NCI-H2196 (cell line): Measurements from ENCODE around the gene AP2A1.

ENCODE experiments used
- DNase-seq: peaks from one replicate; lab custom pipeline; 2025; ENCODE audit not compliant: unreplicated experiment; lab: John Stamatoyannopoulos, UW

Gene AP2A1

DNA sequence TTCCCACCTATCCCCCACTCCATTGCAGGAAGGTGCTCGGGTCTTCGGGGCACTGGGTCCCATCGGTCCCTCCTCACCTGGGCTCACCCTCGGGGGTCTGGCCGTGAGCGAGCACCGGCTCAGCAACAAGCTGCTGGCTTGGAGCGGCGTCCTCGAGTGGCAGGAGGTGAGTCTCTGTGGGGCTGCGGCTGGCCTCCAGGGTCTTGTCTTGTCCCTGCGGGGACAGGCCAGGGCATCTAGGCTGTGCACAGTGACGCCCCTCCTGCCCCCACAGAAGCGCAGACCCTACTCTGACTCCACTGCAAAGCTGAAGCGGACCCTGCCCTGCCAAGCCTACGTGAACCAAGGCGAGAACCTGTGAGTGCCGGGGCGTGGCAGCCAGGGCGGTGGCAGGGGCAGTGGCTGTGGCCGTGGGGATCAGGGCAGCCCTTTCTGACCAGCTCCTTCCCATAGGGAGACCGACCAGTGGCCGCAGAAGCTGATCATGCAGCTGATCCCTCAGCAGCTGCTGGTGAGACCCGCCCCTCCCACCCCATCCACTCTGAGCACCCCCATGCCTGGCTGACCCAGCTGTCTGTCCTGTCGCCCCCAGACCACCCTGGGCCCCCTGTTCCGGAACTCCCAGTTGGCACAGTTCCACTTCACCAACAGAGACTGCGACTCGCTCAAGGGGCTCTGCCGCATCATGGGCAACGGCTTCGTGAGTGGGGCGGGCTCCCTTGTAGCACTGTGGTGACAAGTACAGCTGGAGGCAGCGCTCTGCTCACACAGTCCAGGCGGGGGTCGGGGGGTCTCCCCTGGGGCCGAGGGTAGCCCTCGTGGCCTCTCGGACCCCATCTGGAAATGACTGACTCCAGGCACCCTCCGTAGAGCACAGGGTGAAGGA, 87.8 kb downstream of the AP2A1 start:
- DNase-seq, result no peak

DNA sequence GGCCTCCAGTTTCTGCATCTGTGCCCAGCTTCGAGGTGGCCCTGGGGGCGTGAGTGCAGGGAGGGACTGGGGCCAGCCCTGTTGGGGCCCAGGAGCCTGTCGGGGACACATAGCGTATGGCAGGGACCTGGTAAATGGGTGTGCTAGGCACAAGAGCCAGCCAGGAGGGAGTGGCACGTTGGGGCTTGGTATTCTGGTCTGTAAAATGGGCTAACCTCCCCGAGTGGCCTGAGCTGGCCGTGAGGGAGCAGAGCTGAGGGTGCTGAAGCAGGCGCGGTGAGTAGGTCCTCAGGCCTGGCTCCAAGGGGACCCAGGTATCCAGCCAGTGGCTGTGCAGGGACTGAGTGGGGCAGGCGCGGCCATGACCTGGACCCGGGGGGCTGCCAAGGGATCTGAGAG, 88.5 kb downstream of the AP2A1 start:
- no peak for DNase-seq

DNA sequence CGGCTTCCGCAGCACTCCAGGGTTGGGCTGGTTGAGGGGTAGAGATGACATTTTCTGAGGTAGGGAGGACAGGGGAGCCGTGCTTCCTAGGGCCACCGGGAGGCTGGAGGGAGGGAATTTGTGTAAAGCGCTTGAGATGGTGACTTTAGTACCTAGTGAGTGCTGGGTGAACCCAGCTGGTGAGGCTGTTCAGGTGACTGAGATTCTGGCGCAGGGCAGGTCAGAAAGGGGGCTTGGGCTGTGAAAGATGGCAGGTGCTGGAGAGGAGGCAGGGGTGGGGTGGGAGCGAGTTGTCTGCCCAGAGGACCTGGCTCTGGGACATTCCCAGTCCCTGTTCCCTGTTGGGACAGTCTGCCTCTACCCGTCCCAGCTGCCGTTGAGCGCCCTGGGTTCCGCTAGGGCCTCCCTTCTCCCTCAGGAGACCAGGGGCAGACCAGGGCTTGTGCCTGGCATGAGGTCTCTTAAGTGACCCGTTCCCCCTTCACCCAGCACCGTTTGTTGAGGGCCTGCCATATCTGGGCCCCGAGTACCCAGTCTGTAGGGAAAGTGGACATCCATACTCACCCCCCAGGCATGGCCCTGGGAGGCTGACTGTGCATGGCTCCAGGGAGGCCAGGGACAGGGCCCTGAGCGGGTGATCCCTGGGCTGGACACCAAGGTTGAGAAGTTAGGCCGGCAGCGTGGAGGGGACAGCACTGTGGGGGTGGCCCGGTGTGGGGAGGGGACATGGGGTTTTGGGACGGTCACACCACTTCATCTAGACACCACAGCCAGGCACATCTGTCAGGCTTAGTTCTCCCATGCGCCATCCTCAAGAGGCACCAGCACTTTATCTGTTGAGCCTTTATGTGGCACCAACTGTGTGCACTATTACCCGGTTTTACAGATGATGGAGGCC, 89.1 kb downstream of the AP2A1 start:
- DNase-seq, result no peak

- no peak for DNase-seq
Observed at GRCh38 chr19:49856574-49857021, 89.8 kb downstream of the AP2A1 start.
